ENCODE measurements around the gene COX6B2.
A peak's percentile ranks its signal among the peaks of the same experiment; 100 is the strongest.

COX6B2 gene

GRCh38 chr19:55362174-55362989, 7.9 kb upstream of the COX6B2 start:
- no peak for DNase-seq

GRCh38 chr19:55360902-55361301, 6.4 kb upstream of the COX6B2 start:
- no peak for DNase-seq

GRCh38 chr19:55358943-55359908, 4.7 kb upstream of the COX6B2 start:
- DNase-seq, result no peak

GRCh38 chr19:55358493-55358892, 4.0 kb upstream of the COX6B2 start:
- no peak for DNase-seq

GRCh38 chr19:55355213-55355821, 798 bp upstream of the COX6B2 start:
- DNase-seq, result no peak

- no peak for DNase-seq
These were observed 469 bp downstream of the COX6B2 start for GRCh38 chr19:55353803-55354697.

GRCh38 chr19:55353356-55353802, 1.1 kb downstream of the COX6B2 start:
- no peak for DNase-seq

GRCh38 chr19:55352549-55353145, 1.9 kb downstream of the COX6B2 start:
- DNase-seq, result no peak

GRCh38 chr19:55352040-55352439, 2.5 kb downstream of the COX6B2 start:
- DNase-seq, result no peak

- DNase-seq, result no peak
These were observed 3.8 kb downstream of the COX6B2 start for GRCh38 chr19:55350620-55351315.

- no peak for DNase-seq
These were observed 6.0 kb downstream of the COX6B2 start for GRCh38 chr19:55348317-55349034.

- DNase-seq, result no peak
These were observed 7.0 kb downstream of the COX6B2 start for GRCh38 chr19:55347442-55348009.

GRCh38 chr19:55346725-55347441, 7.6 kb downstream of the COX6B2 start:
- DNase-seq, result no peak

- DNase-seq, result peak; percentile 78
These were observed 8.4 kb downstream of the COX6B2 start for GRCh38 chr19:55345818-55346724.

GRCh38 chr19:55345101-55345817, 9.3 kb downstream of the COX6B2 start:
- DNase-seq, result no peak

- DNase-seq, result peak; percentile 76
These were observed 10.1 kb downstream of the COX6B2 start for GRCh38 chr19:55344444-55344843.

Data from left hindlimb (tissue), 1 donor.